PFSK-1 (cell line): Measurements from ENCODE around the gene MEG3.

Source experiments
- FOXP2 ChIP-seq: optimal IDR thresholded peaks from 2 replicates; pipeline ENCODE3; 2011; ENCODE audit warnings: borderline replicate concordance, control low read depth, inconsistent platforms; ENCODE audit not compliant: insufficient read depth; ENCODE audit errors: extremely low read length, extremely low read depth
- POLR2AphosphoS5 ChIP-seq: IDR thresholded peaks from 2 replicates; pipeline ENCODE4 v1.6.1; 2012; ENCODE audit warnings: low read depth, mild to moderate bottlenecking, control low read depth, low read length, moderate library complexity
- SIN3A ChIP-seq: IDR thresholded peaks from 2 replicates; pipeline ENCODE4 v1.6.1; 2012; ENCODE audit warnings: mild to moderate bottlenecking, low read length, moderate library complexity, borderline replicate concordance; ENCODE audit not compliant: insufficient read depth
- TAF1 ChIP-seq: IDR thresholded peaks from 2 replicates; pipeline ENCODE4 v1.6.1; 2012; ENCODE audit warnings: low read length, control low read depth, borderline replicate concordance; ENCODE audit not compliant: insufficient read depth
- TF ChIP-seq, protein P1 (sequence below), 2 experiments: IDR thresholded peaks; 2 replicates each; pipeline versions ENCODE4 v1.6.1 to v1.8.0; 2011 to 2012; ENCODE audit warnings: low read depth in 2 of 2, low read length in 2 of 2, control low read depth in 1 of 2, inconsistent platforms in 1 of 2, mild to moderate bottlenecking in 1 of 2, moderate library complexity in 1 of 2; ENCODE audit not compliant: insufficient read depth in 1 of 2

Gene MEG3

GRCh38 chr14:100894416-100894815 lies 68.5 kb downstream of the MEG3 start:
- TF ChIP-seq SIN3A = no peak

DNA sequence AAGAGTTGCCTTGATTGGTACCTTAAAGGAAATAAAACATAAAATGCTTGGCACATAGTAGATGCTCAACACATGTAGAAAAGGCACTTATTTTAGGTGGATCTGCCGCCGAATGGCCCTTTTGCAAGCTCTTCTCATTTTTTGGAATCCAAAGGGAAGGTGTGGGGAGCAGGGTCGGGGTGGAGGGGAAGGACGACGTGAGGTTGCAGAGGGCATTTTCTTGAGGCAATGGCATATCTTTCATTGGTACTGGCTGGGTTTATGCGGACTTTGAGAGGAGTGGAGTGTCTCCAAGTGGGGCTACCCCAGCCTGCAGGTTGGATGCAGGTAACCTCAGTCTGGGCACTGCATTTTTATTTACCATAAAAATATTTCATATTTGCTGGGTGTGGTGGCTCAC lies 69.5 kb downstream of the MEG3 start:
- TF ChIP-seq TAF1 (no peak), SIN3A (no peak)

DNA sequence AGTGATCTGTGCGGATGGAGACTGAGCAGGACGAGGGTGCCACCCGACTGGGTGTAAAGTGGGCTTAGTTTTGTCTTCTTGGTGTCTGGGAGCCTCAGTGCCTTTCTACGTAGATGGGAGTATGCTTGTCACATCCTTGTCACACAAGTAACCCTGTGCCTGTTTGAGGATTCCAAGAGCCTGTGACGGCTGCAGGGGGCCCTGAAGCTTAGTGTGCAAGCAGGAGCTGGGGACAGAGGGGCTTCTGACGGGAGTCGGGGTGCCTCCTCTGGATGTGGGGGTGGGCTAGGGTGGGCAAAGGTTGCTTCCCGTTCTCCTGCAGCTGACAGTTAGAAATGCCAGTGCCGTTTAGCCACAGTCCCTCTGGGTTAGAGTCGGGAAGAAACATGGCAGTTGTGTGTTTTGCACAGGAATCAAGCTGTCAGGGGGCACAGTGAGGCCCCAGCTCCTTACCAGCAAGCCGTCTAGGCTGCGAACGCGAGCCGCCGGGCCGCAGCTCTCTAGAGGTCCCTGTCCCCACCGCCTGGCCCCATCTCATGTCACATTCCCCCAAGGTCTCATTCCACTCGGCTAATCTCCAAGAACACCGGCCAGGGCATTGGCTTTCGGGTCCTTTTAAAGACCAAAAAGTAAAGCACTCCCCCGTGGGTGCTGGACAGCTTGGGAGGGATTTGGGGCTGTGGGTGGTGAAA lies 70.6 kb downstream of the MEG3 start:
- no peak for TF ChIP-seq TAF1
- TF ChIP-seq POLR2AphosphoS5 = peak; percentile 45; the same call in 1 of the 2 replicates

DNA sequence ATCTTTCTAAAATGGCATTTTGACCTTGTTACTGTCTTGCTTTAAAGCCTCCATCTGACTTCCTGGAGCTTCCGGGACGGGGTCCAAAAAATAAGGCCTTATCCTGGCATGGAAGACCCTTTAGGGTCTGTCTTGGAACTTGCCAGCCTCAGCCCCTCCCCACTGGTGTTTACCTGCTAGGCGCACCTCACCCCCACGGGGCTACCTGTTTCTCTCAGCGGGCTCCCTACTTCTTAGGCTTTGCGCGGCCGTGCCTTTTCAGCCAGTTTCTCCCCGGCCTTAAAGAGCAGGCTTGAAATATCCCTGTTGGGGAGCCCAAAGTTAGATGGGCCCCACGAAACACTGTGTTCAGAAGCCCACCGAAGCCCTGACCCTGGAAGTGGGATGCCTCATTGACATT lies 72.5 kb downstream of the MEG3 start:
- TF ChIP-seq POLR2AphosphoS5 (no peak), FOXP2 (no peak), TAF1 (no peak), SIN3A (no peak)
- TF ChIP-seq, protein P1, sequence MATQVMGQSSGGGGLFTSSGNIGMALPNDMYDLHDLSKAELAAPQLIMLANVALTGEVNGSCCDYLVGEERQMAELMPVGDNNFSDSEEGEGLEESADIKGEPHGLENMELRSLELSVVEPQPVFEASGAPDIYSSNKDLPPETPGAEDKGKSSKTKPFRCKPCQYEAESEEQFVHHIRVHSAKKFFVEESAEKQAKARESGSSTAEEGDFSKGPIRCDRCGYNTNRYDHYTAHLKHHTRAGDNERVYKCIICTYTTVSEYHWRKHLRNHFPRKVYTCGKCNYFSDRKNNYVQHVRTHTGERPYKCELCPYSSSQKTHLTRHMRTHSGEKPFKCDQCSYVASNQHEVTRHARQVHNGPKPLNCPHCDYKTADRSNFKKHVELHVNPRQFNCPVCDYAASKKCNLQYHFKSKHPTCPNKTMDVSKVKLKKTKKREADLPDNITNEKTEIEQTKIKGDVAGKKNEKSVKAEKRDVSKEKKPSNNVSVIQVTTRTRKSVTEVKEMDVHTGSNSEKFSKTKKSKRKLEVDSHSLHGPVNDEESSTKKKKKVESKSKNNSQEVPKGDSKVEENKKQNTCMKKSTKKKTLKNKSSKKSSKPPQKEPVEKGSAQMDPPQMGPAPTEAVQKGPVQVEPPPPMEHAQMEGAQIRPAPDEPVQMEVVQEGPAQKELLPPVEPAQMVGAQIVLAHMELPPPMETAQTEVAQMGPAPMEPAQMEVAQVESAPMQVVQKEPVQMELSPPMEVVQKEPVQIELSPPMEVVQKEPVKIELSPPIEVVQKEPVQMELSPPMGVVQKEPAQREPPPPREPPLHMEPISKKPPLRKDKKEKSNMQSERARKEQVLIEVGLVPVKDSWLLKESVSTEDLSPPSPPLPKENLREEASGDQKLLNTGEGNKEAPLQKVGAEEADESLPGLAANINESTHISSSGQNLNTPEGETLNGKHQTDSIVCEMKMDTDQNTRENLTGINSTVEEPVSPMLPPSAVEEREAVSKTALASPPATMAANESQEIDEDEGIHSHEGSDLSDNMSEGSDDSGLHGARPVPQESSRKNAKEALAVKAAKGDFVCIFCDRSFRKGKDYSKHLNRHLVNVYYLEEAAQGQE (IDR thresholded peaks at IDR 0.05; ENCODE audit: insufficient read depth in 1 of 2, low read depth in 2 of 2, low read length in 2 of 2) = no peak

- TF ChIP-seq SIN3A (no peak), FOXP2 (no peak), TAF1 (no peak), POLR2AphosphoS5 (no peak)
- TF ChIP-seq, protein P1 (IDR thresholded peaks at IDR 0.05; ENCODE audit: insufficient read depth in 1 of 2, low read depth in 2 of 2, low read length in 2 of 2) = no peak
These were observed 73.3 kb downstream of the MEG3 start for GRCh38 chr14:100898935-100899883.

DNA sequence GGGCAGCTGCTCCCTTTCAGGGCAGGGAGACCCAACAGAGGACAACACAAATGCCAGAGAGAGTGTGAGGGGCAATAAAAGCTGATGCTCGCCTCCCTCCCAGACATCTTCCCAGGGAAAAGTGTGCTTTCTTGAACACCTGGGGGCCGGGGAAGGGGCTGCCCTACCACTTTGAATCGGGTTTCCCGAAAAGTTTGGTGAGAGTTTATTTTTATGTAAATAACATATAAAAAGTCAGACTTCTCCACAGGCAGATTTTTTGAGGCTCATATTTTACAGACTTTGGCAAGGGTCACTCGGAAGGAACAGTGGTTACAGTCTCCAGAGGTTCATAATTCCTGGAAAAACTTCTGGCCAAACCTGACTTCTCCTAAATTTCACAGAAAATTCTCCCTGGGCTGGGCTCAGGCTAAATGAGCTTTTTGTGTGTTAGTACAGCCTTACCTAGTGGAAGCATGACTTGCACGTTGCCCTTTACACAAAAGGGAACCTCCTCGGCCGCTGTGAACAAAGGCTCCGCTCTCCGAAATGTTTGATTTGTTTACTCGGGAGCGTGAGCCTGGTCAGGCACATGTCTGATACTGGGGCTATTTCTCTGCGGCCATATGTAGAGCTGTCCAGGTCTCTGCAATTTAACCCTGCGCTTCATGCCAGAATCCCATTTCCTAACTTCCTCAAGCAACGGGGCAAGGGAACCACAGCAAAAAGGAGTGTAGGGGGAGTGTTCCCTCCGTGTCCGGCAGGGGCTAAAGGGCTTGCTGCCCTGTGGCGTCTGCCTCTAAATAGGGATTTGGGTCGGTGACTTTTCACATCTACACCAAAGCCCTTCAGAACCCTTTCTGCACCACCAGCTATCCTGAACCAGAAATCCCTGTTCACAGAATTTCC lies 74.2 kb downstream of the MEG3 start:
- TF ChIP-seq SIN3A (no peak), POLR2AphosphoS5 (no peak), FOXP2 (no peak), TAF1 (no peak)
- TF ChIP-seq, protein P1 (IDR thresholded peaks at IDR 0.05; ENCODE audit: insufficient read depth in 1 of 2, low read depth in 2 of 2, low read length in 2 of 2) = no peak
